HG03066 (cell line): Measurements from ENCODE around the gene RNF225.
"Not testable (repeated sequence)": the region's sequence is repeated elsewhere in the genome, so short reads cannot be mapped to it uniquely, and the experiment has no call there.

ENCODE experiments used
- ATAC-seq: cut with Tn5 transposase; IDR thresholded peaks from one replicate; pipeline ENCODE4 v1.9.1; 2021; ENCODE audit warnings: low read depth; ENCODE audit not compliant: unreplicated experiment

RNF225 gene

GRCh38 chr19:58407658-58408151, 12.2 kb downstream of the RNF225 start:
- no peak for ATAC-seq

- ATAC-seq, result peak; percentile 90
Measured at GRCh38 chr19:58408152-58409009, 12.9 kb downstream of the RNF225 start, which contains the start of gene ZNF584. TSS of gene ZNF584 (plus strand) at chr19:58408649. CDS start at chr19:58409148, 499 bp downstream.

- no peak for ATAC-seq
Measured at GRCh38 chr19:58409010-58409790, 13.7 kb downstream of the RNF225 start.

- ATAC-seq, result no peak
Measured at GRCh38 chr19:58416604-58417003, 21.1 kb downstream of the RNF225 start.

GRCh38 chr19:58417071-58417470, 21.6 kb downstream of the RNF225 start:
- ATAC-seq, result no peak

- no peak for ATAC-seq
Measured at GRCh38 chr19:58428617-58429016, 33.2 kb downstream of the RNF225 start.

- no peak for ATAC-seq
Measured at GRCh38 chr19:58429745-58430144, 34.3 kb downstream of the RNF225 start.

GRCh38 chr19:58434217-58434616, 38.8 kb downstream of the RNF225 start:
- ATAC-seq, result no peak

- peak; percentile 95 for ATAC-seq
Measured at GRCh38 chr19:58439576-58440554, 44.4 kb downstream of the RNF225 start, which contains the start of gene ZNF132. TSS of gene ZNF132 (minus strand) at chr19:58440153. CDS start at chr19:58439821, 332 bp downstream.

- ATAC-seq, result no peak
Measured at GRCh38 chr19:58440556-58440955, 45.1 kb downstream of the RNF225 start.

- not testable (repeated sequence) for ATAC-seq
Measured at GRCh38 chr19:58442986-58443385, 47.5 kb downstream of the RNF225 start.
